Measurements from ENCODE around the gene MCRIP2. TPM values are rescaled to one million over a fixed set of nuclear protein-coding genes. Genes with fewer than 3 reads are reported as not detected.

The MCRIP2 gene
- polyA plus RNA-seq, 2 of the 4 experiments (the other 2 are of a cell fraction) = 10.7 to 21.3 TPM

- WGBS (ENCODE audit: missing lambda C conversion rate) = 82% methylated on average over 18 of the region's 22 CpGs
- CTCF ChIA-PET = interaction anchor here (0.6 to 13.5 kb wide), 21 partner anchors 9 to 113 kb away, joined by 3 to 105 read pairs (median 5); partner anchors contain the start of genes METTL26, RHBDL1, STUB1 and WDR24
- Histone ChIP-seq H3K4me1 (peaks cover 11% of the 10 kb centered on the region), H3K4me3 (no peak overlapping the region), H3K4me2 (peak overlapping the region; percentile 35; the same call in 1 of the 3 replicates), H3K9me3 (no peaks in the 10 kb centered on the region), H3K27ac (peak overlapping the region; percentile 90 to 93; a peak in 5 of 6 replicates)
- no peak for TF ChIP-seq FOXS1 (CRISPR knock-in tag; IDR thresholded peaks at IDR 0.05)
- TF ChIP-seq RAD21 (conservative IDR thresholded peaks at IDR 0.05 in 1 of 2, IDR thresholded peaks at IDR 0.05 in 1 of 2) = no peak
- no peak for TF ChIP-seq PHF8 (IDR thresholded peaks at IDR 0.05; ENCODE audit: borderline replicate concordance, low read depth)
- no peak for TF ChIP-seq MYC (IDR thresholded peaks at IDR 0.05; ENCODE audit: borderline replicate concordance, low read length)
- TF ChIP-seq JUNB (IDR thresholded peaks at IDR 0.05) = no peak
- no peak for TF ChIP-seq MAZ (IDR thresholded peaks at IDR 0.05; ENCODE audit: borderline replicate concordance, low read depth, low read length)
- TF ChIP-seq TP53 (CRISPR knock-in tag; IDR thresholded peaks at IDR 0.05) = no peak
- no peak for TF ChIP-seq KDM1A (IDR thresholded peaks at IDR 0.05; ENCODE audit: low read depth)
- FAIRE-seq (no peak), DNase-seq (ENCODE audit: low read depth in 1 of 2, low spot score in 1 of 2) (no peak), ATAC-seq (peak in 1 of 2 experiments; percentile 1; a peak in 1 of 6 replicates)
- POLR2A ChIA-PET = no interaction called here
These were observed 25.6 kb downstream of the MCRIP2 start for GRCh38 chr16:667113-667779.

DNA sequence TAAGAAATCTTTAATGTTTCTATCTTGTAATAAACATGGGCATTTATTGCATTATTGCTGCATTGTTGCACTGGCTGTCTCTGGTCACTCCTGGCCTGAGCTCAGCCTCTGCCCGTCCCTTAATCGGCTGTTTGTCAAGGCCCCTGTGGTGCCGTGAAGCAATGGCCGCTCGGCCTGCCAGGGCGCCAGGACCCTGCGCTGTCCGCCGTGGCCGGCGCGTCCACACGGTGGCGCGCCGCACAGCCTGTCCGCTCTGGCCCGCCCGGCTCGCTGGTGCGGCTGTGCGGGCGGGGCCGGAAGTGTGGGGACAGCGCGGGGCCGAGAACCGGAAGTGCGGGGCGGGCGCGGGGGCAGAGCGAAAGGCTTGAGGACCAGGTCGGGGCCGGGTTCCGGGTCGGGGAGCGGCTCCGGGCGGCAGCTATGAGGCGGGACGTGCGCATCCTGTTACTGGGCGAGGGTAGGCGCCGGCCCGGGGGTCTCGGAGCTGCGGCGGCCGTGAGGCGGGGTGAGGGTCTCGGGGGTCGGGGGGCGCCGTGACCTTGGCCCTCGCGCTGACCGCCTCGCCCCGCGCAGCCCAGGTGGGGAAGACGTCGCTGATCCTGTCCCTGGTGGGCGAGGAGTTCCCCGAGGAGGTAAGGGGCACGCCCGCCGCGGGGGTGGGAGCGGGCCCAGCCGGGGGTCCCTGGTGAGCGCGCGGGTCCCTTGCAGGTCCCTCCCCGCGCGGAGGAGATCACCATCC lies 26.3 kb downstream of the MCRIP2 start, which contains the start of gene RHOT2:
TSS of gene RHOT2 (plus strand) at position 353 of the 739 bp plus-strand sequence. CDS start at position 421, 68 bp downstream.
- Histone ChIP-seq H3K4me3 (peak within 1 kb of the TSS; percentile 98), H3K4me2 (peak within 1 kb of the TSS; percentile 97), H3K9me3 (no peaks in the 10 kb centered on the region), H3K27ac (peak within 1 kb of the TSS; percentile 90 to 93), H3K4me1 (peaks cover 11% of the 10 kb centered on the region)
- ATAC-seq = peak; percentile 81 to 94
- ChIA-PET POLR2A (no interaction called here), CTCF (interaction anchor here (0.6 to 13.5 kb wide), 22 partner anchors 8 to 943 kb away, joined by 3 to 105 read pairs (median 5); partner anchors contain the start of genes METTL26, RHBDL1, STUB1 and WDR24)
- DNase-seq (ENCODE audit: low read depth in 1 of 2, low spot score in 1 of 2) = peak; percentile 63 to 93
- no peak for FAIRE-seq
- WGBS (ENCODE audit: missing lambda C conversion rate) = 4% methylated on average over 14 of the region's 78 CpGs
- TF ChIP-seq CHD2 (IDR thresholded peaks at IDR 0.05; ENCODE audit: low read length, partially characterized antibody) (no peak), NR3C1 (IDR thresholded peaks at IDR 0.05) (no peak), JUNB (IDR thresholded peaks at IDR 0.05) (no peak), KDM5A (IDR thresholded peaks at IDR 0.05) (no peak; the same call in 1 of the 2 replicates), TFCP2L1 (CRISPR knock-in tag; IDR thresholded peaks at IDR 0.05) (no peak), EHMT2 (IDR thresholded peaks at IDR 0.05; ENCODE audit: low read depth) (no peak), EHF (CRISPR knock-in tag; IDR thresholded peaks at IDR 0.05) (no peak), PHF8 (IDR thresholded peaks at IDR 0.05; ENCODE audit: borderline replicate concordance, low read depth) (peak; percentile 73; the same call in 1 of the 2 replicates), CEBPB (IDR thresholded peaks at IDR 0.05) (no peak), POLR2A (IDR thresholded peaks at IDR 0.05; ENCODE audit: low read length) (peak; percentile 73), USF2 (IDR thresholded peaks at IDR 0.05) (no peak), SREBF2 (IDR thresholded peaks at IDR 0.05) (no peak)
- TF ChIP-seq, protein P1, sequence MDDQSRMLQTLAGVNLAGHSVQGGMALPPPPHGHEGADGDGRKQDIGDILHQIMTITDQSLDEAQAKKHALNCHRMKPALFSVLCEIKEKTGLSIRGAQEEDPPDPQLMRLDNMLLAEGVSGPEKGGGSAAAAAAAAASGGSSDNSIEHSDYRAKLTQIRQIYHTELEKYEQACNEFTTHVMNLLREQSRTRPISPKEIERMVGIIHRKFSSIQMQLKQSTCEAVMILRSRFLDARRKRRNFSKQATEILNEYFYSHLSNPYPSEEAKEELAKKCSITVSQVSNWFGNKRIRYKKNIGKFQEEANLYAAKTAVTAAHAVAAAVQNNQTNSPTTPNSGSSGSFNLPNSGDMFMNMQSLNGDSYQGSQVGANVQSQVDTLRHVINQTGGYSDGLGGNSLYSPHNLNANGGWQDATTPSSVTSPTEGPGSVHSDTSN (IDR thresholded peaks at IDR 0.05) = peak; percentile 42; the same call in 1 of the 2 replicates
- TF ChIP-seq, protein P2, sequence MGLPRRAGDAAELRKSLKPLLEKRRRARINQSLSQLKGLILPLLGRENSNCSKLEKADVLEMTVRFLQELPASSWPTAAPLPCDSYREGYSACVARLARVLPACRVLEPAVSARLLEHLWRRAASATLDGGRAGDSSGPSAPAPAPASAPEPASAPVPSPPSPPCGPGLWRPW (IDR thresholded peaks at IDR 0.05) = no peak
- TF ChIP-seq, protein P3, sequence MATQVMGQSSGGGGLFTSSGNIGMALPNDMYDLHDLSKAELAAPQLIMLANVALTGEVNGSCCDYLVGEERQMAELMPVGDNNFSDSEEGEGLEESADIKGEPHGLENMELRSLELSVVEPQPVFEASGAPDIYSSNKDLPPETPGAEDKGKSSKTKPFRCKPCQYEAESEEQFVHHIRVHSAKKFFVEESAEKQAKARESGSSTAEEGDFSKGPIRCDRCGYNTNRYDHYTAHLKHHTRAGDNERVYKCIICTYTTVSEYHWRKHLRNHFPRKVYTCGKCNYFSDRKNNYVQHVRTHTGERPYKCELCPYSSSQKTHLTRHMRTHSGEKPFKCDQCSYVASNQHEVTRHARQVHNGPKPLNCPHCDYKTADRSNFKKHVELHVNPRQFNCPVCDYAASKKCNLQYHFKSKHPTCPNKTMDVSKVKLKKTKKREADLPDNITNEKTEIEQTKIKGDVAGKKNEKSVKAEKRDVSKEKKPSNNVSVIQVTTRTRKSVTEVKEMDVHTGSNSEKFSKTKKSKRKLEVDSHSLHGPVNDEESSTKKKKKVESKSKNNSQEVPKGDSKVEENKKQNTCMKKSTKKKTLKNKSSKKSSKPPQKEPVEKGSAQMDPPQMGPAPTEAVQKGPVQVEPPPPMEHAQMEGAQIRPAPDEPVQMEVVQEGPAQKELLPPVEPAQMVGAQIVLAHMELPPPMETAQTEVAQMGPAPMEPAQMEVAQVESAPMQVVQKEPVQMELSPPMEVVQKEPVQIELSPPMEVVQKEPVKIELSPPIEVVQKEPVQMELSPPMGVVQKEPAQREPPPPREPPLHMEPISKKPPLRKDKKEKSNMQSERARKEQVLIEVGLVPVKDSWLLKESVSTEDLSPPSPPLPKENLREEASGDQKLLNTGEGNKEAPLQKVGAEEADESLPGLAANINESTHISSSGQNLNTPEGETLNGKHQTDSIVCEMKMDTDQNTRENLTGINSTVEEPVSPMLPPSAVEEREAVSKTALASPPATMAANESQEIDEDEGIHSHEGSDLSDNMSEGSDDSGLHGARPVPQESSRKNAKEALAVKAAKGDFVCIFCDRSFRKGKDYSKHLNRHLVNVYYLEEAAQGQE (IDR thresholded peaks at IDR 0.05) = no peak
- TF ChIP-seq, protein P4, sequence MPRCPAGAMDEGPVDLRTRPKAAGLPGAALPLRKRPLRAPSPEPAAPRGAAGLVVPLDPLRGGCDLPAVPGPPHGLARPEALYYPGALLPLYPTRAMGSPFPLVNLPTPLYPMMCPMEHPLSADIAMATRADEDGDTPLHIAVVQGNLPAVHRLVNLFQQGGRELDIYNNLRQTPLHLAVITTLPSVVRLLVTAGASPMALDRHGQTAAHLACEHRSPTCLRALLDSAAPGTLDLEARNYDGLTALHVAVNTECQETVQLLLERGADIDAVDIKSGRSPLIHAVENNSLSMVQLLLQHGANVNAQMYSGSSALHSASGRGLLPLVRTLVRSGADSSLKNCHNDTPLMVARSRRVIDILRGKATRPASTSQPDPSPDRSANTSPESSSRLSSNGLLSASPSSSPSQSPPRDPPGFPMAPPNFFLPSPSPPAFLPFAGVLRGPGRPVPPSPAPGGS (IDR thresholded peaks at IDR 0.05) = peak; percentile 76; the same call in 2 of the 3 replicates
- TF ChIP-seq, protein P5, sequence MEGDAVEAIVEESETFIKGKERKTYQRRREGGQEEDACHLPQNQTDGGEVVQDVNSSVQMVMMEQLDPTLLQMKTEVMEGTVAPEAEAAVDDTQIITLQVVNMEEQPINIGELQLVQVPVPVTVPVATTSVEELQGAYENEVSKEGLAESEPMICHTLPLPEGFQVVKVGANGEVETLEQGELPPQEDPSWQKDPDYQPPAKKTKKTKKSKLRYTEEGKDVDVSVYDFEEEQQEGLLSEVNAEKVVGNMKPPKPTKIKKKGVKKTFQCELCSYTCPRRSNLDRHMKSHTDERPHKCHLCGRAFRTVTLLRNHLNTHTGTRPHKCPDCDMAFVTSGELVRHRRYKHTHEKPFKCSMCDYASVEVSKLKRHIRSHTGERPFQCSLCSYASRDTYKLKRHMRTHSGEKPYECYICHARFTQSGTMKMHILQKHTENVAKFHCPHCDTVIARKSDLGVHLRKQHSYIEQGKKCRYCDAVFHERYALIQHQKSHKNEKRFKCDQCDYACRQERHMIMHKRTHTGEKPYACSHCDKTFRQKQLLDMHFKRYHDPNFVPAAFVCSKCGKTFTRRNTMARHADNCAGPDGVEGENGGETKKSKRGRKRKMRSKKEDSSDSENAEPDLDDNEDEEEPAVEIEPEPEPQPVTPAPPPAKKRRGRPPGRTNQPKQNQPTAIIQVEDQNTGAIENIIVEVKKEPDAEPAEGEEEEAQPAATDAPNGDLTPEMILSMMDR (IDR thresholded peaks at IDR 0.05) = peak; percentile 86
- TF ChIP-seq, protein P6, sequence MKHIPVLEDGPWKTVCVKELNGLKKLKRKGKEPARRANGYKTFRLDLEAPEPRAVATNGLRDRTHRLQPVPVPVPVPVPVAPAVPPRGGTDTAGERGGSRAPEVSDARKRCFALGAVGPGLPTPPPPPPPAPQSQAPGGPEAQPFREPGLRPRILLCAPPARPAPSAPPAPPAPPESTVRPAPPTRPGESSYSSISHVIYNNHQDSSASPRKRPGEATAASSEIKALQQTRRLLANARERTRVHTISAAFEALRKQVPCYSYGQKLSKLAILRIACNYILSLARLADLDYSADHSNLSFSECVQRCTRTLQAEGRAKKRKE (CRISPR knock-in tag; IDR thresholded peaks at IDR 0.05; ENCODE audit: low read depth) = no peak
